Astrocyte (in vitro differentiated cells and primary cell): ENCODE data around the gene CD300LF. TPM values are rescaled to one million over a fixed set of nuclear protein-coding genes. Genes with fewer than 3 reads are reported as not detected.

ENCODE experiments used
- DNase-seq: peaks from one replicate; pipeline ENCODE4 v3.0.0-alpha.2; 2010; ENCODE audit warnings: low read depth
- FAIRE-seq: peaks from 2 replicates; lab custom pipeline; 2011; peaks lifted over from hg19 to GRCh38; lab: Jason Lieb, UNC
- H2AFZ ChIP-seq: 2 replicates; pipeline ENCODE4 v1.6.0; 2012; ENCODE audit warnings: low read depth, low read length, inconsistent platforms
- H3K27ac ChIP-seq: 2 replicates; pipeline ENCODE4 v1.5.1; 2011; ENCODE audit warnings: low read depth, low read length, inconsistent platforms
- H3K27me3 ChIP-seq: 2 replicates; pipeline ENCODE4 v1.6.0; 2011; ENCODE audit warnings: low read length, inconsistent platforms; ENCODE audit not compliant: insufficient read depth
- H3K36me3 ChIP-seq: 2 replicates; pipeline ENCODE4 v1.5.1; 2011; ENCODE audit warnings: low read length, inconsistent platforms; ENCODE audit not compliant: insufficient read depth
- H3K4me1 ChIP-seq: 2 replicates; pipeline ENCODE4 v1.5.1; 2011; ENCODE audit warnings: low read length, inconsistent platforms; ENCODE audit not compliant: insufficient read depth
- H3K4me2 ChIP-seq: 2 replicates; pipeline ENCODE4 v1.6.0; 2012; ENCODE audit warnings: low read length, inconsistent platforms
- H3K4me3 ChIP-seq: 2 replicates; pipeline ENCODE4 v1.5.1; 2011; ENCODE audit warnings: low read depth, mild to moderate bottlenecking, low read length, inconsistent platforms; ENCODE audit not compliant: insufficient read depth
- H3K79me2 ChIP-seq: 2 replicates; pipeline ENCODE4 v1.6.0; 2012; ENCODE audit warnings: mild to moderate bottlenecking, low read length, inconsistent platforms; ENCODE audit not compliant: insufficient read depth
- H3K9ac ChIP-seq: 2 replicates; pipeline ENCODE4 v1.6.0; 2012; ENCODE audit warnings: mild to moderate bottlenecking, low read length, inconsistent platforms
- H3K9me3 ChIP-seq: 2 replicates; pipeline ENCODE4 v1.5.1; 2012; ENCODE audit warnings: low read depth, mild to moderate bottlenecking, low read length, inconsistent platforms; ENCODE audit not compliant: insufficient read depth
- H4K20me1 ChIP-seq: 2 replicates; pipeline ENCODE4 v1.6.0; 2012; ENCODE audit warnings: low read length, inconsistent platforms; ENCODE audit not compliant: insufficient read depth
- H3K27ac Mint-ChIP-seq: one replicate; pipeline ENCODE4 v1.8.0; 2021; ENCODE audit warnings: mild to moderate bottlenecking, mixed read lengths; ENCODE audit not compliant: unreplicated experiment
- H3K27me3 Mint-ChIP-seq: one replicate; pipeline ENCODE4 v1.8.0; 2021; ENCODE audit warnings: low read depth, mixed read lengths; ENCODE audit not compliant: unreplicated experiment
- H3K36me3 Mint-ChIP-seq: one replicate; pipeline ENCODE4 v1.8.0; 2021; ENCODE audit warnings: low read depth, mixed read lengths; ENCODE audit not compliant: unreplicated experiment
- H3K4me1 Mint-ChIP-seq: one replicate; pipeline ENCODE4 v1.8.0; 2021; ENCODE audit warnings: low read depth, mixed read lengths; ENCODE audit not compliant: unreplicated experiment
- H3K4me3 Mint-ChIP-seq: one replicate; pipeline ENCODE4 v1.8.0; 2021; ENCODE audit warnings: mild to moderate bottlenecking, moderate library complexity, mixed read lengths; ENCODE audit not compliant: unreplicated experiment
- H3K9me3 Mint-ChIP-seq: one replicate; pipeline ENCODE4 v1.8.0; 2021; ENCODE audit warnings: mild to moderate bottlenecking, mixed read lengths; ENCODE audit not compliant: unreplicated experiment
- CTCF ChIP-seq: IDR thresholded peaks from 2 replicates; pipeline ENCODE4 v1.5.1; 2011; ENCODE audit warnings: low read depth, mild to moderate bottlenecking, inconsistent platforms, low read length, moderate library complexity; ENCODE audit not compliant: insufficient read depth
- EZH2 ChIP-seq: IDR thresholded peaks from 2 replicates; pipeline ENCODE4 v1.6.1; 2012; ENCODE audit warnings: mild to moderate bottlenecking, low read length, inconsistent platforms; ENCODE audit not compliant: insufficient read depth
- total RNA-seq: library from RNA; stranded (reverse); gene quantifications from 2 replicates; pipeline ENCODE4 v1.2.1, GENCODE V29; 2021

Gene CD300LF
- total RNA-seq, 1 donor from 2014 or later: not detected

- Mint-ChIP-seq H3K27ac (no peak overlapping the region), H3K9me3 (no peaks in the 10 kb centered on the region), H3K36me3 (no peaks in the 10 kb centered on the region), H3K4me1 (peaks cover 4% of the 10 kb centered on the region), H3K4me3 (no peak overlapping the region), H3K27me3 (peaks cover 71% of the 10 kb centered on the region)
- H3K4me1 ChIP-seq: no peaks in the 10 kb centered on the region
- TF ChIP-seq CTCF: no peak
- no peak for TF ChIP-seq EZH2
- no peaks in the 10 kb centered on the region for H3K36me3 ChIP-seq
- no peaks in the 10 kb centered on the region for H3K9me3 ChIP-seq
- H3K9ac ChIP-seq: no peak overlapping the region
- no peak overlapping the region for H3K4me3 ChIP-seq
- peaks cover 10% of the 10 kb centered on the region for H3K27me3 ChIP-seq
- H3K79me2 ChIP-seq: no peaks in the 10 kb centered on the region
- H3K4me2 ChIP-seq: no peak overlapping the region
- DNase-seq: no peak
- H2AFZ ChIP-seq: no peak overlapping the region
- FAIRE-seq: no peak
- no peaks in the 10 kb centered on the region for H4K20me1 ChIP-seq
- no peak overlapping the region for H3K27ac ChIP-seq
These were observed 64.7 kb downstream of the CD300LF start for GRCh38 chr17:74647871-74648672.

GRCh38 chr17:74646231-74646630, 66.5 kb downstream of the CD300LF start:
- no peak overlapping the region for H3K9ac ChIP-seq
- H3K27ac ChIP-seq: no peak overlapping the region
- H3K27me3 ChIP-seq: peaks cover 10% of the 10 kb centered on the region
- DNase-seq: no peak
- no peaks in the 10 kb centered on the region for H3K9me3 ChIP-seq
- no peak overlapping the region for H2AFZ ChIP-seq
- no peaks in the 10 kb centered on the region for H3K79me2 ChIP-seq
- no peaks in the 10 kb centered on the region for H3K36me3 ChIP-seq
- H3K27me3 Mint-ChIP-seq: peaks cover 67% of the 10 kb centered on the region
- H3K9me3 Mint-ChIP-seq: no peaks in the 10 kb centered on the region
- H3K27ac Mint-ChIP-seq: no peak overlapping the region
- H3K4me3 ChIP-seq: no peak overlapping the region
- H3K4me3 Mint-ChIP-seq: no peak overlapping the region
- H3K36me3 Mint-ChIP-seq: no peaks in the 10 kb centered on the region
- no peak overlapping the region for H3K4me2 ChIP-seq
- no peak for FAIRE-seq
- peak; percentile 11 for TF ChIP-seq CTCF
- TF ChIP-seq EZH2: no peak
- peaks cover 4% of the 10 kb centered on the region for H3K4me1 Mint-ChIP-seq
- H3K4me1 ChIP-seq: no peaks in the 10 kb centered on the region
- H4K20me1 ChIP-seq: no peaks in the 10 kb centered on the region

GRCh38 chr17:74645010-74645409, 67.7 kb downstream of the CD300LF start:
- H3K4me1 Mint-ChIP-seq: peaks cover 4% of the 10 kb centered on the region
- no peak overlapping the region for H3K27ac ChIP-seq
- H3K27ac Mint-ChIP-seq: no peak overlapping the region
- no peak for DNase-seq
- H3K4me1 ChIP-seq: no peaks in the 10 kb centered on the region
- H3K9me3 ChIP-seq: no peaks in the 10 kb centered on the region
- no peak overlapping the region for H3K4me2 ChIP-seq
- no peak overlapping the region for H3K9ac ChIP-seq
- FAIRE-seq: no peak
- no peaks in the 10 kb centered on the region for H3K79me2 ChIP-seq
- TF ChIP-seq EZH2 (no peak), CTCF (no peak)
- H3K36me3 ChIP-seq: no peaks in the 10 kb centered on the region
- H3K27me3 Mint-ChIP-seq: peaks cover 65% of the 10 kb centered on the region
- no peaks in the 10 kb centered on the region for H3K36me3 Mint-ChIP-seq
- no peak overlapping the region for H3K4me3 Mint-ChIP-seq
- peaks cover 5% of the 10 kb centered on the region for H3K27me3 ChIP-seq
- H4K20me1 ChIP-seq: no peaks in the 10 kb centered on the region
- no peaks in the 10 kb centered on the region for H3K9me3 Mint-ChIP-seq
- H2AFZ ChIP-seq: no peak overlapping the region
- no peak overlapping the region for H3K4me3 ChIP-seq
